Thymus (tissue), 11 donors: ENCODE data around the gene OPCML. TPM values are rescaled to one million over a fixed set of nuclear protein-coding genes. Genes with fewer than 3 reads are reported as not detected.

ENCODE experiments used
- DNase-seq, 9 donors: peaks; one replicate each; pipeline ENCODE4 v3.0.0-alpha.2; 2013; ENCODE audit warnings: low spot score in 9 of 9, low read depth in 6 of 9, missing footprints in 1 of 9
- H3K27ac ChIP-seq, 2 donors: one replicate each; pipeline ENCODE4 v1.5.1; 2013; ENCODE audit warnings: control low read depth in 1 of 2, low read depth in 1 of 2, low read length in 1 of 2, mild to moderate bottlenecking in 1 of 2, moderate library complexity in 1 of 2
- H3K27me3 ChIP-seq, 2 donors: one replicate each; pipeline ENCODE4 v1.5.1; 2013; ENCODE audit warnings: low read length in 1 of 2; ENCODE audit not compliant: control insufficient read depth in 2 of 2, insufficient read depth in 1 of 2
- H3K36me3 ChIP-seq, 2 donors: one replicate each; pipeline ENCODE4 v1.5.1; 2013; ENCODE audit warnings: low read length in 1 of 2, mild to moderate bottlenecking in 1 of 2, moderate library complexity in 1 of 2; ENCODE audit not compliant: control insufficient read depth in 2 of 2, insufficient read depth in 2 of 2
- H3K4me1 ChIP-seq, 2 donors: one replicate each; pipeline ENCODE4 v1.5.1; 2013; ENCODE audit warnings: low read length in 2 of 2; ENCODE audit not compliant: control insufficient read depth in 2 of 2, insufficient read depth in 2 of 2
- H3K4me3 ChIP-seq, 2 donors: one replicate each; pipeline ENCODE4 v1.5.1; 2013; ENCODE audit warnings: low read length in 2 of 2, control low read depth in 1 of 2, mild to moderate bottlenecking in 1 of 2
- H3K9me3 ChIP-seq, 2 donors: one replicate each; pipeline ENCODE4 v1.5.1; 2013; ENCODE audit warnings: low read length in 1 of 2, mild to moderate bottlenecking in 1 of 2; ENCODE audit not compliant: control insufficient read depth in 2 of 2, insufficient read depth in 1 of 2
- WGBS: extraction: QIAGEN DNeasy Blood & Tissue Kit; methylation state at CpG from one replicate; pipeline ENCODE4 v1.1.7; 2013; 5-methylcytosine and 5-hydroxymethylcytosine counted together
- polyA plus RNA-seq: library from polyadenylated mRNA; stranded (reverse); fragments of 200-250 nt; gene quantifications from one replicate; pipeline ENCODE4 v1.2.3, GENCODE V29; 2013
- total RNA-seq: library from RNA; stranded (reverse); fragments of 120-200 nt; gene quantifications from one replicate; pipeline ENCODE4 v1.2.4, GENCODE V29; 2013
- donor health status: healthy.

The OPCML gene
- total and polyA plus RNA-seq, 2 donors: 0.07 to 0.09 TPM

DNA sequence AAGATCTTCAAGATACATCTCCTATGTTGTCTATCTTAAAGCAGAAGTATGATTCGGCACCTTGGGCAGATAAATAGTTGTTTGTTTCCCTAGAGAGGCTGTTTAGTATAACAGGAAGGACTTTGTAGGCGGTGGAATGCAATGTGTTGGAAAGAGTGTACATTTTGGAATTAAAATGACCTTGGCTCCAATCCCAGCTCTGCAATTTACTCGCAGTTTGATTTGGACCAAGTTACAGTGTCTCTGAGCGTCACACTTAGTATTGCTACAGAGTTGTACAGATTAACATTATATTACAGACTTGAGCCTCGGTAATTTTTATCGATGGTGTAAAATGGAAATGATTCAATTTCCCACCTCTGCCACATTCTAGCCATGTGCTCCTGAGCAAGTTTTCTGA is 265.3 kb downstream of the OPCML start:
- WGBS: 92% methylated on average over 6 of the region's 6 CpGs
- H3K4me1 ChIP-seq: no peaks in the 10 kb centered on the region
- no peak overlapping the region for H3K4me3 ChIP-seq
- H3K27me3 ChIP-seq: no peaks in the 10 kb centered on the region
- no peak for DNase-seq
- no peak overlapping the region for H3K27ac ChIP-seq
- no peaks in the 10 kb centered on the region for H3K9me3 ChIP-seq
- H3K36me3 ChIP-seq: no peaks in the 10 kb centered on the region

DNA sequence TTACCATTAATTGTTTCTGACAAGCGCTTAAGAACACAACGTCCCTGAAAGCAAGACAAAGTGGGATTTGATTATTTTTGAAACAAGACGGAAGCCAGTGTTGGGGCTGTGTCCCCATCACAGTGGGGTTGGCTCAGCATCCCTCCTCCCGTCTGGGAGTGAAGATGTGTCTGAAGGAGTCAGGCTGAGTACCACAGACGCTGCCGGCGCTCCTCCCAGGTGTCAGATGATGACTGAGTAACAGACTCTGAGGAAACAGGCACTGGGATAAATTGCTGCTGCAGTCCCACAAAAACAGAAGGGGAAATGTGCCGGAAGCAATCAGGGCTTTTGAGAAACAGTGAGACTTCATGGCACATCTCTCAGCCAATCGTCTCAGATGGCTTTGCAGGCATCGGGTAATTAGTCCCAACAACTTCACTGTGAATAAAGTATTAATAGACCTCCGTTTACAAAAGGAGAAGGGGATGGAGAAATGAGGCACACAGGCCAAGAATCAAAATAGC is 266.7 kb downstream of the OPCML start:
- H3K36me3 ChIP-seq: no peaks in the 10 kb centered on the region
- no peaks in the 10 kb centered on the region for H3K27me3 ChIP-seq
- H3K4me3 ChIP-seq: no peak overlapping the region
- no peak for DNase-seq
- H3K27ac ChIP-seq: no peak overlapping the region
- WGBS: 67% methylated on average over 11 of the region's 11 CpGs
- no peaks in the 10 kb centered on the region for H3K4me1 ChIP-seq
- no peaks in the 10 kb centered on the region for H3K9me3 ChIP-seq

DNA sequence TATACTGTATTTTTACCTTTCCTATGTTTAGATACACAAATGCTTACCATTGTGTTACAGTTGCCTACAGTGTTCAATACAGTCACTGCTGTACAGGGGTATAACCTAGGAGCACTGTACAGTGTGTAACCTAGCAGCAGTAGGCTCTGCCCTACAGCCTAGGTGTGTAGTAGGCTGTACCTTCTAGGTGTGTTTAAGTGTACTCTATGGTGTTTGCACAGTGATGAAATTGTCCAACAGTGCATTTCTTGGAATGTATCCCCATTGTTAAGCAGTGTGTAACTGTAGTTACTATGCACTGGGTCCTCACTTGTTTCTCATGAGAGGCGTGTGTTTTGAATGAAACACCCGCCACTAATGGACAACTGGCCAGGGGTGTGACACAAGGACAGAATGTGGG is 269.0 kb downstream of the OPCML start:
- DNase-seq: no peak
- 92% methylated on average over 2 of the region's 2 CpGs for WGBS
- H3K27me3 ChIP-seq: no peaks in the 10 kb centered on the region

GRCh38 chr11:133258751-133259150 is 273.6 kb downstream of the OPCML start:
- WGBS: 92% methylated on average over 2 of the region's 2 CpGs

More for the DNA sequence above, 269.0 kb downstream of the OPCML start:
- H3K4me1 ChIP-seq: no peaks in the 10 kb centered on the region
- H3K27ac ChIP-seq: no peak overlapping the region
- no peak overlapping the region for H3K4me3 ChIP-seq
- H3K9me3 ChIP-seq: no peaks in the 10 kb centered on the region
- H3K36me3 ChIP-seq: no peaks in the 10 kb centered on the region

DNA sequence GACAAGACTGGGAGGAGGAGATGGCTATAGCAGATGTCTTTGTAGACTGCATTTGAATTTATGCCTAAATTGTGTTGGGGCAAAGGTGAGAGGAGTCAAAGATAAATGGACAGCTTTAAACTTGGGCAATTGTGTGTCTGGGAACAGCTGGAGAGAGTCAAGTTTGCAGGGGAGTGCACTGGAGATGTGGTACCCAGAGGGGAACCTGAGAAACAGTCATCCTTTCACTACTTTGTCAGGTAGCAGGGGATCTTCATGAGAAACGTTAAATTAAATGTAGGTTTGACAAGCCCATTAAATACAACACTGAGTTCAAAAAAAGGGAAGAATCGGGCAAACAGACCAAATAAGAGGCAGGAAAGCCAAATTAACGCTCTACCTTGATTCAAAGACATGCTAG is 277.7 kb downstream of the OPCML start:
- 85% methylated on average over 3 of the region's 3 CpGs for WGBS
- H3K27ac ChIP-seq: no peak overlapping the region
- no peaks in the 10 kb centered on the region for H3K4me1 ChIP-seq
- no peaks in the 10 kb centered on the region for H3K36me3 ChIP-seq
- H3K9me3 ChIP-seq: no peaks in the 10 kb centered on the region
- no peak overlapping the region for H3K4me3 ChIP-seq
- DNase-seq: no peak
- no peaks in the 10 kb centered on the region for H3K27me3 ChIP-seq

More at GRCh38 chr11:133258751-133259150, 273.6 kb downstream of the OPCML start:
- no peaks in the 10 kb centered on the region for H3K4me1 ChIP-seq
- no peak overlapping the region for H3K27ac ChIP-seq
- H3K36me3 ChIP-seq: no peaks in the 10 kb centered on the region
- DNase-seq: no peak
- H3K27me3 ChIP-seq: no peaks in the 10 kb centered on the region
- no peaks in the 10 kb centered on the region for H3K9me3 ChIP-seq
- H3K4me3 ChIP-seq: no peak overlapping the region

GRCh38 chr11:133253570-133253969 is 278.7 kb downstream of the OPCML start:
- H3K4me1 ChIP-seq: no peaks in the 10 kb centered on the region
- WGBS: 95% methylated on average over 3 of the region's 3 CpGs
- H3K27me3 ChIP-seq: no peaks in the 10 kb centered on the region
- no peak overlapping the region for H3K4me3 ChIP-seq
- no peak overlapping the region for H3K27ac ChIP-seq
- no peaks in the 10 kb centered on the region for H3K36me3 ChIP-seq
- DNase-seq: no peak
- H3K9me3 ChIP-seq: no peaks in the 10 kb centered on the region

DNA sequence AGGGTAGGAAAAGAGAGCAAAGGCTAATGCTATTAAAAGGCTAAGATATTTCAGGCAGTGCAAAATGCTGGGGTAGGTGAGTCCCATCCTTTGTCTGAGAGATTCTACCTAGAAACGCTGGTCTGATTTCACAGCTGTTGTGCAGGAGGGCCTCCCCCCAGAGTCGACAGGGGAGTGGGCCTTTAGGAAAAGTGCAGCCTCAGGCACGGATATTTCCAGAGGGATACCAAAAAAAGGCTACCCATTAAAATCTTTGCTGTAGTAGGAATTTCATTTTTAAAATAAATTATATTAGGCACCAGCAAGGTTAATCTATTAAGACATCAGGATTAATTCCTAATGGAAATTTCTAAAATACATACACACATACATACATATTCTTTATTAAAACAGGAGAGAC is 280.5 kb downstream of the OPCML start:
- no peaks in the 10 kb centered on the region for H3K36me3 ChIP-seq
- H3K27me3 ChIP-seq: no peaks in the 10 kb centered on the region
- no peaks in the 10 kb centered on the region for H3K9me3 ChIP-seq
- no peaks in the 10 kb centered on the region for H3K4me1 ChIP-seq
- 88% methylated on average over 3 of the region's 3 CpGs for WGBS
- no peak overlapping the region for H3K27ac ChIP-seq
- no peak for DNase-seq
- no peak overlapping the region for H3K4me3 ChIP-seq

GRCh38 chr11:133249530-133249929 is 282.8 kb downstream of the OPCML start:
- no peaks in the 10 kb centered on the region for H3K36me3 ChIP-seq
- no peaks in the 10 kb centered on the region for H3K27me3 ChIP-seq
- DNase-seq: no peak
- no peaks in the 10 kb centered on the region for H3K9me3 ChIP-seq
- H3K4me1 ChIP-seq: no peaks in the 10 kb centered on the region
- H3K27ac ChIP-seq: no peak overlapping the region
- WGBS: 84% methylated on average over 6 of the region's 6 CpGs
- no peak overlapping the region for H3K4me3 ChIP-seq

DNA sequence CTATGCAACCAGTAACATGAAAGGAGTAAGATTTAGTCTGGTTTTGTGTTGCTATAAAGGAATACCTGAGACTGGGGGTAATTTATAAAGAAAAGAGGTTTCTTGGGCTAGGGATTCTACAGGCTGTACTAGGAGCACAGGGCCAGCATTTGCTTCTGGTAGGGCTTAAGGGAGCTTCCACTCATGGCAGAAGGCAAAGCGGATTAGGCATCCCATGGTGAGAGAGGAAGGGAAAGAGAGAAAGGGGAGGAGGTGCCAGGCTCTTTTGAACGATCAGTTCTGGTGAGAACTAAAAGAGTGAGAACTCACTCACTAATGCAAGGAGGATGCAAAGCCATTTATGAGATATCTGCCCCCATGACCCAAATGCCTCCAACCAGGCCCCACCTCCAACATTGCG is 283.2 kb downstream of the OPCML start:
- DNase-seq: no peak
- Histone ChIP-seq H3K9me3 (no peaks in the 10 kb centered on the region), H3K27me3 (no peaks in the 10 kb centered on the region), H3K36me3 (no peaks in the 10 kb centered on the region), H3K4me1 (no peaks in the 10 kb centered on the region), H3K4me3 (no peak overlapping the region), H3K27ac (no peak overlapping the region)
- 75% methylated on average over 3 of the region's 3 CpGs for WGBS

- 82% methylated on average over 3 of the region's 3 CpGs for WGBS
- H3K9me3 ChIP-seq: no peaks in the 10 kb centered on the region
- H3K4me1 ChIP-seq: no peaks in the 10 kb centered on the region
- no peak for DNase-seq
- H3K27ac ChIP-seq: no peak overlapping the region
- H3K4me3 ChIP-seq: no peak overlapping the region
- H3K36me3 ChIP-seq: no peaks in the 10 kb centered on the region
- no peaks in the 10 kb centered on the region for H3K27me3 ChIP-seq
These were observed 288.5 kb downstream of the OPCML start for GRCh38 chr11:133243832-133244231.
